ENCODE measurements around the gene METTL5.
A peak's percentile ranks its signal among the peaks of the same experiment; 100 is the strongest.
"Not testable (repeated sequence)": the region's sequence is repeated elsewhere in the genome, so short reads cannot be mapped to it uniquely, and the experiment has no call there.

Gene METTL5

GRCh38 chr2:169824373-169825333, at the start of gene METTL5:
Gene METTL5 (minus strand): TSS chr2:169824905. CDS start chr2:169824597, 308 bp downstream.
- DNase-seq (ENCODE audit: low spot score): peak; percentile 84
- H3K27ac ChIP-seq: peak within 1 kb of the TSS; percentile 68 to 86
- H3K4me3 ChIP-seq: peak within 1 kb of the TSS; percentile 77
- peak; percentile 90 for TF ChIP-seq CTCF (IDR thresholded peaks at IDR 0.05)

DNA sequence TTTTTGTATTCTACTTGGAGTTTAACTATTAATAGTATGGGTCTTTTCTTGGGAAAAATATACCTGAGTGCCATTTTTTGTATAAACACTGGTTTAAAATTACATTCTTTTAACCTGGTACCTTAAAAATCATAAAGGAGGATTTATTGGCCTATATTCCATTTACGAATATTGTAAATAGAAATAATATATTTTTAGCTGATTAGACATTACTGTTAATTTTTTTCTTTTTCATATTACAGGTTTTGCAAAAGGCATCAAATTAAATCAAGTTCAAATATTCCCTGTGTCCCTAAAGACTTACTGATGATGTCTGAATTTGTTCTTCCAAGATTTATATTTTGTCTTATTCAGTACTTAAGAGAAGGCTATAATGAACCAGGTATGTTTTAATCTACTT, 47.3 kb upstream of the METTL5 start:
- Histone ChIP-seq H3K4me3 (no peak overlapping the region), H3K27ac (no peak overlapping the region)
- no peak for DNase-seq (ENCODE audit: low spot score)
- TF ChIP-seq CTCF (IDR thresholded peaks at IDR 0.05): no peak

DNA sequence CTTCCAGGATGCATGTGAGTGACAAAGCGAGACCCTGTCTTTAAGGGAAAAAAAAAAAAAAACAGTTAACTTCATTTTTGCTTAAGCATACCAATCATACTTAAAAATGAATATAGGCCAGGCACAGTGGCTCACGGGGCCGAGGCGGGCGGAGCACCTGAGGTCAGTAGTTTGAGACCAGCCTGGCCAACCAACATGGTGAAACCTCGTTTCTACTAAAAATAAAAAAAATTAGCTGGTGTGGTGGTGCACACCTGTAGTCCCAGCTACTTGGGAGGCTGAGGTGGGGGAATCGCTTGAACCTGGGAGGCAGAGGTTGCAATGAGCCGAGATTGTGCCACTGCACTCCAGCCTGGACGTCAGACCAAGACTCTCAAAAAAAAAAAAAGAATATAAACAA, 46.7 kb upstream of the METTL5 start:
- H3K27ac ChIP-seq; DNase-seq (ENCODE audit: low spot score); H3K4me3 ChIP-seq: not testable (repeated sequence)

GRCh38 chr2:169868951-169869350, 44.2 kb upstream of the METTL5 start:
- DNase-seq (ENCODE audit: low spot score): no peak
- H3K4me3 ChIP-seq: no peak overlapping the region
- no peak for TF ChIP-seq CTCF (IDR thresholded peaks at IDR 0.05)
- no peak overlapping the region for H3K27ac ChIP-seq

DNA sequence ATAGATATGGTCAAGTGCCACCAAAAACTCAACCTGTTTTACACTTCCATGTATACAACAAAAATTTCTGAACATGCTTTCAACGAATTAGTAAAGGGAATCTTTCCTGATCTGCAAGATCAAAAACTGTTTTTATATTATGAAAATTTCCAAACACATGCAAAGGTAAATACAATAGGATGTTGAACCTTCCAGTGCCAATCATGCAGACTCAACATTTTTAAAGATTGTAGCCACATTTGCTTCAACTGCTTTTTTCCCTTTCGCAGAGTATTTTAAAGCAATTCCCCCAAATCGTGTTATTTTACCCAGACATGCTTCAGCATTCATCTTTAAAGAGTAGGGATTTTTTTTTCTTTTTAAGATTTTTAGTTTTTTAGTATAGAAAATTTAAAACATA, 42.9 kb upstream of the METTL5 start:
- Histone ChIP-seq H3K27ac (no peak overlapping the region), H3K4me3 (no peak overlapping the region)
- no peak for DNase-seq (ENCODE audit: low spot score)
- no peak for TF ChIP-seq CTCF (IDR thresholded peaks at IDR 0.05)

GRCh38 chr2:169866230-169866629, 41.5 kb upstream of the METTL5 start:
- H3K27ac ChIP-seq; DNase-seq (ENCODE audit: low spot score); H3K4me3 ChIP-seq: not testable (repeated sequence)

DNA sequence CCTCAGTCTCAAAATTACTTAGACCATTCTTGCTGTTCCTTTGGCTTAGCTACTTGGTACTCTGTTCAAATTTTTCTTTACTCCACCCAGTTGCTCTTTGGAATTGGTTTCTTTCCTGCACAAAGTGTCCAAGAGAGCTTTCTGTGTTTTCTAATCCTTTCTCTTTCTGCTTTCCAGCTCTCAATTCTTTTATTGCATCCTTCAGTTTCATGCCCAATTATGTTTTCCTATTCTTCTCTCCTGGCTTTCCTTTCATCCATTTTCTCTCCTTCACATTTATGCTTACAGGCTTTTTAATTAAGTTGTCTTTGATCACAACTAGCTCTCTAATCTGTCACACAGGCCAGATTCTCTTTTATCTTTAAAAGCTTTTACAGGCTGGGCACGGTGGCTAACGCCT, 40.8 kb upstream of the METTL5 start:
- TF ChIP-seq CTCF (IDR thresholded peaks at IDR 0.05): no peak
- no peak overlapping the region for H3K4me3 ChIP-seq
- no peak for DNase-seq (ENCODE audit: low spot score)
- no peak overlapping the region for H3K27ac ChIP-seq

- TF ChIP-seq CTCF (IDR thresholded peaks at IDR 0.05): no peak
- no peak overlapping the region for H3K27ac ChIP-seq
- no peak for DNase-seq (ENCODE audit: low spot score)
These were observed 38.1 kb upstream of the METTL5 start for GRCh38 chr2:169862816-169863215.

More at GRCh38 chr2:169862816-169863215, 38.1 kb upstream of the METTL5 start:
- no peak overlapping the region for H3K4me3 ChIP-seq
